ENCODE measurements around the gene AKT3.
"Not testable (repeated sequence)": the region's sequence is repeated elsewhere in the genome, so short reads cannot be mapped to it uniquely, and the experiment has no call there.

The AKT3 gene

GRCh38 chr1:243594455-243594854 lies 255.6 kb downstream of the AKT3 start:
- no peak overlapping the region for H3K4me3 ChIP-seq (ENCODE audit: low read length)
- no peak for TF ChIP-seq CTCF (conservative IDR thresholded peaks at IDR 0.05; ENCODE audit: low read depth, low read length)

GRCh38 chr1:243589286-243589685 lies 260.8 kb downstream of the AKT3 start:
- not testable (repeated sequence) for DNase-seq (ENCODE audit: low read depth); H3K4me3 ChIP-seq (ENCODE audit: low read length)

More at GRCh38 chr1:243594455-243594854, 255.6 kb downstream of the AKT3 start:
- no peak for DNase-seq (ENCODE audit: low read depth)

- no peak for TF ChIP-seq CTCF (conservative IDR thresholded peaks at IDR 0.05; ENCODE audit: low read depth, low read length)
- DNase-seq (ENCODE audit: low read depth) = no peak
- no peak overlapping the region for H3K4me3 ChIP-seq (ENCODE audit: low read length)
Observed at GRCh38 chr1:243587823-243588560, 262.1 kb downstream of the AKT3 start.

- TF ChIP-seq CTCF (conservative IDR thresholded peaks at IDR 0.05; ENCODE audit: low read depth, low read length) = no peak
- H3K4me3 ChIP-seq (ENCODE audit: low read length) = no peak overlapping the region
- no peak for DNase-seq (ENCODE audit: low read depth)
Observed at GRCh38 chr1:243587285-243587684, 262.8 kb downstream of the AKT3 start.

GRCh38 chr1:243585982-243586381 lies 264.1 kb downstream of the AKT3 start:
- H3K4me3 ChIP-seq (ENCODE audit: low read length) = no peak overlapping the region
- no peak for DNase-seq (ENCODE audit: low read depth)
- no peak for TF ChIP-seq CTCF (conservative IDR thresholded peaks at IDR 0.05; ENCODE audit: low read depth, low read length)

- DNase-seq (ENCODE audit: low read depth) = no peak
- H3K4me3 ChIP-seq (ENCODE audit: low read length) = no peak overlapping the region
- no peak for TF ChIP-seq CTCF (conservative IDR thresholded peaks at IDR 0.05; ENCODE audit: low read depth, low read length)
Observed at GRCh38 chr1:243582326-243582725, 267.7 kb downstream of the AKT3 start.

GRCh38 chr1:243580984-243581383 lies 269.1 kb downstream of the AKT3 start:
- DNase-seq (ENCODE audit: low read depth) = no peak
- TF ChIP-seq CTCF (conservative IDR thresholded peaks at IDR 0.05; ENCODE audit: low read depth, low read length) = no peak
- no peak overlapping the region for H3K4me3 ChIP-seq (ENCODE audit: low read length)
